ENCODE results near the gene TMEM88. TPM values are rescaled to one million over a fixed set of nuclear protein-coding genes. Genes with fewer than 3 reads are reported as not detected.

Gene TMEM88
- total and polyA plus RNA-seq, 2 of the 8 experiments (the other 6 are each of a cell fraction or from before 2014, with no cell fraction given): 0.69 to 8.8 TPM

DNA sequence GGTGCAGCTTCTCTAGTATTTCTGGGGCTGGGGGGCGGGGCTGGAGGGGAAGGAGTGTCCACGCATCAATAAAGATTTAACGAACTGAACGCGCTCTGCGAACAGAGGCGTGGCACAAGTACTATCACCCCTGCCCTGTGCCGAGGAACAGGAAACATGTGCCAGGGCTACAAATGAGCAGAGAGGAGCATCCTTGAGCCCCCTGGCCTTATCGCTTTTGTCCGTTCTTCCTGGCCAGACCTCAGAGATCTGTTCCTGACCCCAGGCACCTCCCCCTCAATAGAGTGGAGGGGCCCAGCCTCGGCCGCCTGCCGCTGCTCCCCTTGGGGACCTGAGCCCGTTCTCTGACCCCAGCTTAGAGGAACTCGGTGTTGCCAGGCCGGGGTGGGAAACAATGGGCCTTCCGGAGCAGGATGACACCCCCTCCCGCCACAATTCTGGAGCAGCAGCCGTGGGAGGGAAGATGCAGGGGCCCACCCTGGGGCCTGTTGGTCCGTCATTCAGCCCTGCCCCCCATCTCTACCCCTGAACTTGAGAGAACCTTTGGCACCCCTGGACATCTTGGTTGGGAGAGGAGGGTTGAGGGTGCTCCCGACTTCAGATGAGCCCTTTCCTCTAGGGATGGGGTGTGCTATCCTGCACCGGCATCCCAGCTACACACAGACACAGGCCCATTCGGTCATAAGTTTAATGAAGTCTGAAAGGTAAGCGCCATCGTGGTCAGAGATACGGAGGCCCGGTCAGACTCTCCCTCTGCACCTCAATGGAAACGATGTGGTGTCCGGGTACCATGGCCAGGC lies 1.3 kb downstream of the TMEM88 start:
- Histone ChIP-seq H3K4me3 (ENCODE audit: extremely low read depth in 1 of 4, insufficient read depth in 2 of 4, low read depth in 3 of 4, low read length in 4 of 4) (peak overlapping the region; percentile 70 to 86 (median 80); a peak in 7 of 8 replicates), H2BK120ac (replicated peaks; ENCODE audit: low read depth, low read length) (no peak overlapping the region), H3K36me3 (ENCODE audit: control insufficient read depth in 2 of 4, insufficient read depth in 4 of 4, low read length in 3 of 4) (peaks cover 0 to 4% (median 0%) of the 10 kb centered on the region in 4 experiments; a peak in 1 of 8 replicates), H2AFZ (ENCODE audit: low read length) (0 out of 2 replicates have a peak overlapping the region, but pooled peaks have one; percentile 36), H3K27me3 (replicated peaks in 1 of 4; ENCODE audit: control insufficient read depth in 3 of 4, extremely low read depth in 1 of 4, insufficient read depth in 3 of 4, low read length in 3 of 4) (peaks cover 32 to 53% (median 48%) of the 10 kb centered on the region in 4 experiments), H3K9me3 (ENCODE audit: insufficient read depth in 2 of 2, low read depth in 1 of 2, low read length in 1 of 2) (no peaks in the 10 kb centered on the region), H3K79me2 (ENCODE audit: control insufficient read depth in 1 of 2, insufficient read depth in 2 of 2, low read length in 2 of 2) (peaks cover 0 to 5% of the 10 kb centered on the region in 2 experiments; a peak in 1 of 4 replicates), H2BK15ac (ENCODE audit: low read length) (no peak overlapping the region), H3K14ac (ENCODE audit: insufficient read length) (no peak overlapping the region), H3K4me1 (replicated peaks in 1 of 4; ENCODE audit: control insufficient read depth in 3 of 4, insufficient read depth in 4 of 4, low read length in 3 of 4) (peaks cover 0 to 34% (median 29%) of the 10 kb centered on the region in 4 experiments; a peak in 6 of 7 replicates), H3K23ac (ENCODE audit: insufficient read length) (no peak overlapping the region), H4K5ac (ENCODE audit: insufficient read length, low read depth, low read length) (no peak overlapping the region), H4K8ac (ENCODE audit: extremely low read depth, insufficient read depth, low read length) (peak overlapping the region; percentile 28), H3K18ac (ENCODE audit: extremely low read depth, low read length) (no peak overlapping the region; the same call in 1 of the 2 replicates), H4K91ac (replicated peaks; ENCODE audit: insufficient read length, low read length) (no peak overlapping the region), H3K9ac (replicated peaks in 1 of 4; ENCODE audit: extremely low read depth in 1 of 4, low read depth in 3 of 4, low read length in 3 of 4) (peak overlapping the region in 2 of 4 experiments; percentile 93 to 95; a peak in 5 of 7 replicates), H3K4ac (replicated peaks; ENCODE audit: insufficient read length, low read depth, low read length) (peak overlapping the region; percentile 19), H3K23me2 (ENCODE audit: low read depth, low read length) (peaks cover 24% of the 10 kb centered on the region), H3K56ac (replicated peaks; ENCODE audit: insufficient read length, low read depth, low read length) (no peak overlapping the region), H2BK12ac (ENCODE audit: low read depth, low read length) (0 out of 2 replicates have a peak overlapping the region, but pooled peaks have one; percentile 92), H2AK5ac (ENCODE audit: low read depth, low read length) (peak overlapping the region; percentile 69; the same call in 1 of the 2 replicates), H3K79me1 (ENCODE audit: low read depth, low read length) (no peaks in the 10 kb centered on the region), H4K20me1 (replicated peaks in 1 of 2; ENCODE audit: control insufficient read depth in 1 of 2, insufficient read depth in 2 of 2, low read length in 2 of 2) (peaks cover 0 to 19% of the 10 kb centered on the region in 2 experiments), H2BK5ac (ENCODE audit: low read depth, low read length) (no peak overlapping the region), H2BK20ac (ENCODE audit: low read length) (no peak overlapping the region), H3K4me2 (ENCODE audit: insufficient read depth in 1 of 2, low read depth in 2 of 2, low read length in 2 of 2) (peak overlapping the region; percentile 74 to 97), H3K27ac (ENCODE audit: low read depth, low read length) (no peak overlapping the region)
- 10% methylated on average over 28 of the region's 29 CpGs; no CpG with 5 or more reads in 1 of the 2 experiments for WGBS, 2 experiments (ENCODE audit: extremely low coverage in 1 of 2, insufficient coverage in 1 of 2, insufficient read length in 1 of 2, insufficient replicate concordance in 2 of 2, low coverage in 1 of 2, low lambda C conversion rate in 2 of 2, missing lambda C conversion rate in 1 of 2)
- ChIA-PET CTCF (ENCODE audit: partially characterized antibody) (interaction anchor here (0.5 to 2.7 kb wide), 9 partner anchors 11 to 214 kb away, joined by 3 to 7 read pairs (median 5); no protein-coding TSS in a partner anchor), POLR2A (ENCODE audit: partially characterized antibody) (interaction anchor here (0.7 to 3.1 kb wide), 11 partner anchors 11 to 170 kb away, joined by 3 to 34 read pairs (median 5); partner anchors contain the start of genes CNTROB, KDM6B and TRAPPC1)
- FAIRE-seq: no peak
- peak in 1 of 2 experiments; percentile 52 for DNase-seq (ENCODE audit: low read depth in 1 of 2, low spot score in 2 of 2)
- TF ChIP-seq TAF7 (optimal IDR thresholded peaks at IDR 0.05; ENCODE audit: borderline replicate concordance, low read depth, low read length) (no peak), SP2 (IDR thresholded peaks at IDR 0.05; ENCODE audit: low read length) (no peak), CBX8 (IDR thresholded peaks at IDR 0.05; ENCODE audit: borderline replicate concordance, low read depth, low read length) (no peak), KDM5A (IDR thresholded peaks at IDR 0.05; ENCODE audit: low read length) (no peak), SAP30 (IDR thresholded peaks at IDR 0.05; ENCODE audit: insufficient read depth, insufficient replicate concordance, low read length) (peak; percentile 24), SP1 (IDR thresholded peaks at IDR 0.05; ENCODE audit: low read depth, low read length) (no peak), JUN (IDR thresholded peaks at IDR 0.05; ENCODE audit: low read depth, low read length) (no peak)
